ENCODE data around the gene BTC. TPM values are rescaled to one million over a fixed set of nuclear protein-coding genes. Genes with fewer than 3 reads are reported as not detected.

The BTC gene
- total and polyA plus RNA-seq, 9 of the 15 experiments (the other 6 are each of a cell fraction or from before 2014, with no cell fraction given) = not detected

- intact Hi-C loops (cut with micrococcal nuclease) = no loop called here
- H3K27me3 ChIP-seq (ENCODE audit: control insufficient read depth in 2 of 2, insufficient read depth in 2 of 2, low read length in 2 of 2) = peaks cover 10 to 12% of the 10 kb centered on the region in 2 experiments; a peak in 3 of 5 replicates
- H3K27ac ChIP-seq (ENCODE audit: extremely low read depth, low read depth, low read length) = no peak overlapping the region
- H3K9me3 ChIP-seq (replicated peaks; ENCODE audit: control insufficient read depth, insufficient read depth, low read depth, low read length) = no peaks in the 10 kb centered on the region
- BruUV-seq (replicated peaks) = no TSS peak
- TF ChIP-seq CREBBP (IDR thresholded peaks at IDR 0.05; ENCODE audit: low read depth, low read length) (no peak), NFRKB (IDR thresholded peaks at IDR 0.05; ENCODE audit: low read depth) (no peak), SMARCE1 (IDR thresholded peaks at IDR 0.05) (no peak), POLR3G (IDR thresholded peaks at IDR 0.05; ENCODE audit: extremely low read depth, insufficient read length, insufficient replicate concordance) (no peak), SOX6 (IDR thresholded peaks at IDR 0.05) (no peak), CTBP1 (IDR thresholded peaks at IDR 0.05; ENCODE audit: borderline replicate concordance) (no peak), ZNF146 (CRISPR knock-in tag; IDR thresholded peaks at IDR 0.05; ENCODE audit: unreplicated experiment) (no peak), SP2 (IDR thresholded peaks at IDR 0.05; ENCODE audit: extremely low read depth, low read depth, low read length, poor library complexity, severe bottlenecking) (no peak), PPARD (CRISPR knock-in tag; IDR thresholded peaks at IDR 0.05) (no peak), ZC3H8 (IDR thresholded peaks at IDR 0.05) (no peak), TEAD4 (IDR thresholded peaks at IDR 0.05; ENCODE audit: low read length) (no peak), TEAD4 (CRISPR knock-in tag; IDR thresholded peaks at IDR 0.05; ENCODE audit: borderline replicate concordance) (no peak), SIX5 (IDR thresholded peaks at IDR 0.05; ENCODE audit: borderline replicate concordance in 1 of 2, insufficient read depth in 1 of 2, low read depth in 1 of 2, low read length in 2 of 2) (no peak)
- TF ChIP-seq, protein P1, sequence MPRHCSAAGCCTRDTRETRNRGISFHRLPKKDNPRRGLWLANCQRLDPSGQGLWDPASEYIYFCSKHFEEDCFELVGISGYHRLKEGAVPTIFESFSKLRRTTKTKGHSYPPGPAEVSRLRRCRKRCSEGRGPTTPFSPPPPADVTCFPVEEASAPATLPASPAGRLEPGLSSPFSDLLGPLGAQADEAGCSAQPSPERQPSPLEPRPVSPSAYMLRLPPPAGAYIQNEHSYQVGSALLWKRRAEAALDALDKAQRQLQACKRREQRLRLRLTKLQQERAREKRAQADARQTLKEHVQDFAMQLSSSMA (CRISPR knock-in tag; IDR thresholded peaks at IDR 0.05) = no peak
- TF ChIP-seq, protein P2, sequence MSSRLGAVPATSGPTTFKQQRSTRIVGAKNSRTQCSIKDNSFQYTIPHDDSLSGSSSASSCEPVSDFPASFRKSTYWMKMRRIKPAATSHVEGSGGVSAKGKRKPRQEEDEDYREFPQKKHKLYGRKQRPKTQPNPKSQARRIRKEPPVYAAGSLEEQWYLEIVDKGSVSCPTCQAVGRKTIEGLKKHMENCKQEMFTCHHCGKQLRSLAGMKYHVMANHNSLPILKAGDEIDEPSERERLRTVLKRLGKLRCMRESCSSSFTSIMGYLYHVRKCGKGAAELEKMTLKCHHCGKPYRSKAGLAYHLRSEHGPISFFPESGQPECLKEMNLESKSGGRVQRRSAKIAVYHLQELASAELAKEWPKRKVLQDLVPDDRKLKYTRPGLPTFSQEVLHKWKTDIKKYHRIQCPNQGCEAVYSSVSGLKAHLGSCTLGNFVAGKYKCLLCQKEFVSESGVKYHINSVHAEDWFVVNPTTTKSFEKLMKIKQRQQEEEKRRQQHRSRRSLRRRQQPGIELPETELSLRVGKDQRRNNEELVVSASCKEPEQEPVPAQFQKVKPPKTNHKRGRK (tag; IDR thresholded peaks at IDR 0.05) = no peak
- H3K79me2 ChIP-seq (ENCODE audit: control insufficient read depth, insufficient read depth, low read length) = no peaks in the 10 kb centered on the region
- H3K4me3 ChIP-seq = no peak overlapping the region
- no peaks in the 10 kb centered on the region for H3K9me1 ChIP-seq (ENCODE audit: control insufficient read depth, insufficient read depth, low read length)
- ATAC-seq (no peak), DNase-seq (ENCODE audit: extremely low read depth in 1 of 4, low spot score in 3 of 4) (no peak), FAIRE-seq (no peak)
- in situ Hi-C loops (cut with MboI) = no loop called here
- ChIA-PET POLR2A (no interaction called here), CTCF (ENCODE audit: low intra/inter-chr PET ratio) (no interaction called here)
- no peak overlapping the region for H3K9ac ChIP-seq (ENCODE audit: insufficient read depth in 1 of 2, low read depth in 2 of 2, low read length in 2 of 2)
- WGBS (ENCODE audit: insufficient coverage, low coverage, missing lambda C conversion rate) = 2% methylated on average over 5 of the region's 5 CpGs
- H3K36me3 ChIP-seq (ENCODE audit: control insufficient read depth, insufficient read depth, low read length) = no peaks in the 10 kb centered on the region
- H4K20me1 ChIP-seq (replicated peaks; ENCODE audit: control insufficient read depth, insufficient read depth, low read length) = no peaks in the 10 kb centered on the region
- H3K4me1 ChIP-seq (replicated peaks in 1 of 2; ENCODE audit: control insufficient read depth in 2 of 2, insufficient read depth in 2 of 2, low read length in 2 of 2) = no peaks in the 10 kb centered on the region
- H2AFZ ChIP-seq (ENCODE audit: low read depth, low read length) = no peak overlapping the region
- no peak overlapping the region for H3K4me2 ChIP-seq (ENCODE audit: insufficient read depth, low read length)
Measured at GRCh38 chr4:74758551-74759145, 35.7 kb downstream of the BTC start.
